Activated CD4-positive, alpha-beta T cell treated with anti-CD3 and anti-CD28 coated beads, Interleukin-2, Interleukin-6, amounts not matched to agents 100 ng/mL and 50 ng/mL, durations not matched to agents 16 hours and 8 hours (primary cell): ENCODE measurements around the gene E2F1.
A peak's percentile ranks its signal among the peaks of the same experiment; 100 is the strongest.

ENCODE experiments used
- DNase-seq: peaks from one replicate; pipeline ENCODE4 v3.0.0-alpha.2; 2020

The E2F1 gene

GRCh38 chr20:33686100-33686983 lies at the start of gene E2F1:
Gene E2F1 (minus strand): TSS chr20:33686385. CDS start chr20:33686264, 121 bp downstream.
- DNase-seq = peak; percentile 99

GRCh38 chr20:33733654-33734576 lies 47.7 kb upstream of the E2F1 start:
- no peak for DNase-seq

GRCh38 chr20:33732166-33732970 lies 46.2 kb upstream of the E2F1 start:
- DNase-seq = peak; percentile 85

- DNase-seq = peak; percentile 93
Observed at GRCh38 chr20:33731693-33732165, 45.5 kb upstream of the E2F1 start, which contains the start of gene ZNF341. Gene ZNF341 (plus strand): TSS chr20:33731996. CDS start chr20:33732022, 26 bp downstream.

GRCh38 chr20:33730946-33731692 lies 44.9 kb upstream of the E2F1 start:
- no peak for DNase-seq

GRCh38 chr20:33729101-33729500 lies 42.9 kb upstream of the E2F1 start:
- no peak for DNase-seq

GRCh38 chr20:33728463-33728862 lies 42.3 kb upstream of the E2F1 start:
- DNase-seq = no peak

- no peak for DNase-seq
Observed at GRCh38 chr20:33727806-33728205, 41.6 kb upstream of the E2F1 start.

- DNase-seq = no peak
Observed at GRCh38 chr20:33727115-33727479, 40.9 kb upstream of the E2F1 start.

- DNase-seq = no peak
Observed at GRCh38 chr20:33725607-33726264, 39.6 kb upstream of the E2F1 start.

- no peak for DNase-seq
Observed at GRCh38 chr20:33724439-33725094, 38.4 kb upstream of the E2F1 start.

- DNase-seq = no peak
Observed at GRCh38 chr20:33721391-33722140, 35.4 kb upstream of the E2F1 start.

- DNase-seq = peak; percentile 96
Observed at GRCh38 chr20:33719989-33720709, 34.0 kb upstream of the E2F1 start, which contains the start of gene PXMP4. Gene PXMP4 (minus strand): TSS chr20:33720310. CDS start chr20:33720207, 103 bp downstream.

- peak; percentile 5 for DNase-seq
Observed at GRCh38 chr20:33719277-33719988, 33.2 kb upstream of the E2F1 start.

- DNase-seq = no peak
Observed at GRCh38 chr20:33716498-33716897, 30.3 kb upstream of the E2F1 start.

- no peak for DNase-seq
Observed at GRCh38 chr20:33713865-33714367, 27.7 kb upstream of the E2F1 start.

- no peak for DNase-seq
Observed at GRCh38 chr20:33711446-33711738, 25.2 kb upstream of the E2F1 start.

- DNase-seq = no peak
Observed at GRCh38 chr20:33710681-33711445, 24.7 kb upstream of the E2F1 start.
